ENCODE measurements around the gene MEX3D. TPM values are rescaled to one million over a fixed set of nuclear protein-coding genes. Genes with fewer than 3 reads are reported as not detected.

The MEX3D gene
- total RNA-seq, 2 experiments from 2014 or later: 11.9 to 13.6 TPM

DNA sequence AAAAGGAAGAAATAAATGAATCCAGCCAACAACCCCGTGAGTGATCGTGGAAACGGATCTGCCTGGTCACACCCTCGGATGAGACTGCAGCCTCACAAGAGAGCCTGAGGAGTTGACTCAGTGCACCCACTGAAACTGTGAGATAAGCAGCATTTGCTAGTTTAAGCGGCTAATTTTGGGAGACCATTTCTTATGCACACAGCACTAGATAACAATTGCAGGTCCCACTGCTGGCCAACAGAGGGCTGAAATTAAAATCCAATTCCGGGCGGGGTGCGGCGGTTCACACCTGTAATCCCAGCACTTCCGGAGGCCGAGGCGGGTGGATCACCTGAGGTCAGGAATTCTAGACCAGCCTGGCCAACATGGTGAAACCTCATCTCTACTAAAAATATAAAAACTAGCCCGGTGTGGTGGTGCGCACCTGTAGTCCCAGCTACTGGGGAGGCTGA, 33.5 kb upstream of the MEX3D start:
- Histone ChIP-seq H3K9me3 (ENCODE audit: low read length) (no peaks in the 10 kb centered on the region), H3K79me2 (ENCODE audit: insufficient read depth, low read depth, low read length) (peaks cover 45% of the 10 kb centered on the region), H3K36me3 (ENCODE audit: insufficient read depth, low read length) (peaks cover 59% of the 10 kb centered on the region), H4K20me1 (ENCODE audit: insufficient read depth, low read length) (no peaks in the 10 kb centered on the region), H3K4me3 (ENCODE audit: low read depth, low read length, poor library complexity, severe bottlenecking) (no peak overlapping the region), H3K9me2 (ENCODE audit: insufficient read depth, low read length) (no peaks in the 10 kb centered on the region), H3K4me1 (ENCODE audit: insufficient read depth, low read length, poor library complexity, severe bottlenecking) (peaks cover 12% of the 10 kb centered on the region), H3K4me2 (ENCODE audit: low read length) (no peak overlapping the region), H2AFZ (ENCODE audit: low read length) (no peak overlapping the region), H3K27ac (ENCODE audit: low read depth, low read length, poor library complexity, severe bottlenecking) (no peak overlapping the region)
- DNase-seq (ENCODE audit: low spot score): no peak
- BruUV-seq (replicated peaks): no TSS peak
- ChIA-PET POLR2A (interaction anchor here (1.5 kb wide), 1 partner anchor 9 kb away, joined by 4 read pairs; the partner anchor contains the start of gene MBD3), CTCF (ENCODE audit: unreplicated experiment) (no interaction called here)
- intact Hi-C loops (cut with micrococcal nuclease; ENCODE audit: unreplicated experiment): no loop called here
- TF ChIP-seq EZH2phosphoT487 (IDR thresholded peaks at IDR 0.05; ENCODE audit: borderline replicate concordance, low read depth, low read length) (no peak), CTCF (conservative IDR thresholded peaks at IDR 0.05; ENCODE audit: low read length) (peak; percentile 51)

DNA sequence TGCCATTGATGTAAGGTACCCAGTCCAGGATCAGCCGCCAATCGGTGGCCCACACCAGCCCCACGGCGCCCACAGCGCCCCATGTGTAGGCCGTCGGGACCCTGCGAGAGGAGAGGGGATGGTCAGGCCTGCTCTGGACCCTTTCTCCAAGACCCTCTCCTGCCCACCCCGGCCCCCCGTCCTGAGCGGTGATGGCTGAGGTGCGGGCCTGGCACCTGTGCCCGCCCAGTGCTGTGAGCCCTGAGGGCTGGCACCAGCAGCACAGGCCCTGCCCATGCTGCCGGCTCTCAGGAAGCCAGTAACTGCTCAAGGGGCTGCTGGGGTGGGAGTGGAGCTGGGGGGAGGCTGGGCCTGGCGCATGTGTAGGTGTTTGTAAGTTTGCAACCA, 31.3 kb upstream of the MEX3D start:
- H3K4me3 ChIP-seq (ENCODE audit: low read depth, low read length, poor library complexity, severe bottlenecking): no peak overlapping the region
- intact Hi-C loops (cut with micrococcal nuclease; ENCODE audit: unreplicated experiment): no loop called here
- no peak for TF ChIP-seq EZH2phosphoT487 (IDR thresholded peaks at IDR 0.05; ENCODE audit: borderline replicate concordance, low read depth, low read length)
- no peak for TF ChIP-seq CTCF (conservative IDR thresholded peaks at IDR 0.05; ENCODE audit: low read length)
- no peaks in the 10 kb centered on the region for H3K9me2 ChIP-seq (ENCODE audit: insufficient read depth, low read length)
- BruUV-seq (replicated peaks): no TSS peak
- peaks cover 38% of the 10 kb centered on the region for H3K79me2 ChIP-seq (ENCODE audit: insufficient read depth, low read depth, low read length)
- no peak overlapping the region for H2AFZ ChIP-seq (ENCODE audit: low read length)
- POLR2A ChIA-PET: interaction anchor here (0.6 kb wide), 1 partner anchor 42 kb away, joined by 5 read pairs; no protein-coding TSS in a partner anchor
- H3K4me1 ChIP-seq (ENCODE audit: insufficient read depth, low read length, poor library complexity, severe bottlenecking): peaks cover 4% of the 10 kb centered on the region
- no peak overlapping the region for H3K4me2 ChIP-seq (ENCODE audit: low read length)
- peaks cover 68% of the 10 kb centered on the region for H3K36me3 ChIP-seq (ENCODE audit: insufficient read depth, low read length)
- H4K20me1 ChIP-seq (ENCODE audit: insufficient read depth, low read length): no peaks in the 10 kb centered on the region
- H3K9me3 ChIP-seq (ENCODE audit: low read length): no peaks in the 10 kb centered on the region
- CTCF ChIA-PET (ENCODE audit: unreplicated experiment): no interaction called here
- no peak overlapping the region for H3K27ac ChIP-seq (ENCODE audit: low read depth, low read length, poor library complexity, severe bottlenecking)
- no peak for DNase-seq (ENCODE audit: low spot score)

GRCh38 chr19:1598777-1599459, 30.8 kb upstream of the MEX3D start:
- Histone ChIP-seq H3K79me2 (ENCODE audit: insufficient read depth, low read depth, low read length) (peaks cover 33% of the 10 kb centered on the region), H3K36me3 (ENCODE audit: insufficient read depth, low read length) (peaks cover 71% of the 10 kb centered on the region), H2AFZ (ENCODE audit: low read length) (no peak overlapping the region), H3K9me3 (ENCODE audit: low read length) (no peaks in the 10 kb centered on the region), H4K20me1 (ENCODE audit: insufficient read depth, low read length) (no peaks in the 10 kb centered on the region), H3K9me2 (ENCODE audit: insufficient read depth, low read length) (no peaks in the 10 kb centered on the region), H3K27ac (ENCODE audit: low read depth, low read length, poor library complexity, severe bottlenecking) (no peak overlapping the region), H3K4me2 (ENCODE audit: low read length) (no peak overlapping the region), H3K4me1 (ENCODE audit: insufficient read depth, low read length, poor library complexity, severe bottlenecking) (no peaks in the 10 kb centered on the region), H3K4me3 (ENCODE audit: low read depth, low read length, poor library complexity, severe bottlenecking) (no peak overlapping the region)
- DNase-seq (ENCODE audit: low spot score): no peak
- BruUV-seq (replicated peaks): no TSS peak
- intact Hi-C loops (cut with micrococcal nuclease; ENCODE audit: unreplicated experiment): no loop called here
- ChIA-PET POLR2A (interaction anchor here (0.6 kb wide), 1 partner anchor 63 kb away, joined by 4 read pairs; no protein-coding TSS in a partner anchor), CTCF (ENCODE audit: unreplicated experiment) (no interaction called here)
- TF ChIP-seq CTCF (conservative IDR thresholded peaks at IDR 0.05; ENCODE audit: low read length) (no peak), EZH2phosphoT487 (IDR thresholded peaks at IDR 0.05; ENCODE audit: borderline replicate concordance, low read depth, low read length) (no peak)

Measured in OCI-LY7 (cell line).